HG03064 (cell line): Measurements from ENCODE around the gene SAP30L.

Experiments used
- ATAC-seq: cut with Tn5 transposase; IDR thresholded peaks from one replicate; pipeline ENCODE4 v1.9.1; 2021; ENCODE audit warnings: low read depth; ENCODE audit not compliant: unreplicated experiment

Gene SAP30L

DNA sequence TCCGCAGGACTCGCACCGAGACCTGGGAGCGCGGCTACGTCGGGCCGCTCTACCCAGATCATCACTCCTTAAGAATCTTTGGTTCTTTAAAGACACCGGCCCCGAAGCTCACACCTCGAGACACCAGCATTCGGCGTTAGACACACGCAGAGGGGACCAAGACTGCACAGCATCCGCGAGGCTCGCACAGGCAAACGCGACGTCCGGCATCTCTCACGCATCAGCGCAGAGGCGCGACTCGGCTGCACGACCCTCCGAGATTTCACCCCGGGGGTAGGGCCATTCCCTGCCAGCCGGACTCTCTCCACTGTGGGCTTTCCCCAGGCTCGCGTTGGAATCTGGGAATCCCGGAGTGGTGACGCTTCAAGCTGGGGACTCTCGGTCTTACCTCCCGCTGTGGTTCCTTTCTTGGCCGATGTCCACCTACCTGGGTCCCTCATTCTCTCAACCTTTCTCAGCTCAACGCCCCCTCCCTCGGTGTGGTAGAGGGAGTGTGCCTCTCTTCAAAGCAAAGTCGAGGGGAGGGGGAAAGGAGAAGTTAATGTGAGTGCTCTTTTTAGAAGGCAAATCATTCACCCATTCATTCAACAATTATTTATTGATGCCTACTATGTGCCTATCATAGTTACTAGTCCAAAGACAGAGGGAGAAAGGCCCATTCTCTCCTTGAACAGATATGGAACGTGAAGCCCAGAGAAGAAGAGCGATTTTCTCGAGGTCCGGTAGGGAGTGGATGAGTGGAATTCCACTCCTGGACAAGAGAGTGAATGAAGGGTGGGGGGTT lies 33.6 kb downstream of the SAP30L start:
- no peak for ATAC-seq

GRCh38 chr5:154479944-154480750 lies 34.4 kb downstream of the SAP30L start:
- ATAC-seq = no peak

GRCh38 chr5:154480847-154481246 lies 35.0 kb downstream of the SAP30L start:
- no peak for ATAC-seq

DNA sequence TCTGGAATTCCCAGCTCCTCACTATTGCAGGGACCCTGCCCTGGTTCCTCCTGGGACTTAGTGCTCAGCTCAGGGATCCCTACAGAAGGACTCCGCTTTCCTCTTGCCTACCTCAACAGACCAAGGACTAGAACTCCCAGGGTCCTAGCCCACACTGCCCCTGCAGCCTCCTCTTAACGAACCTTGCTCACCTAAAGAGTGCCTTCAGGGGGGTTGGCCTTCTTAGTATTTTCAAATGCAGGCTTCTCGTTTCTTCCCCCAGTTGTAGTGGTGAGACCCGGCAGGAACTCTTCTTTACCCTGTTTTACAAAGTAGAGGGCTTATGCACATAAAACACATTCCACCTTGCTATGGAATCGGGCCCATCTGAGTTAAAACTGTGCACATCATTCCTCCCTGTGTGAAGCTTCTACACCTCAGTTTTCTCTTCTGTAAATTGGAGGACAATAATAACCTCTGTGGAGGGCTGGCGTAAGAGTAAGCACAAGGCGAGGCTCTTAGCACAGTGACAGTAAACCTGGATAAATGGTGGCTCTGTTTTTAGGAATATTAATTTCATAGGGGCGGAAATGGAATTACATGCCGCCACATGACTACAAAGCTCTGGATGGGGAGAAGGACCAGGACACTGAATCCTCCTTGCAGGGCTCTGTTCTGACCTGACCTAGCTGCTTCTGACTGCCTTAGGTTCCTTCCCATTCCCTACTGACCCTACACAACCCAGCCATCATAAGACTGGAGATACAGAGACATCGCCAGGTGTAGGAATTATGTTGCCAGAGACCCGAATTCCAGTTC lies 36.0 kb downstream of the SAP30L start:
- no peak for ATAC-seq

GRCh38 chr5:154482528-154483449 lies 37.0 kb downstream of the SAP30L start:
- no peak for ATAC-seq

GRCh38 chr5:154483654-154484392 lies 38.0 kb downstream of the SAP30L start:
- no peak for ATAC-seq

- no peak for ATAC-seq
These were observed 38.7 kb downstream of the SAP30L start for GRCh38 chr5:154484393-154485095.

DNA sequence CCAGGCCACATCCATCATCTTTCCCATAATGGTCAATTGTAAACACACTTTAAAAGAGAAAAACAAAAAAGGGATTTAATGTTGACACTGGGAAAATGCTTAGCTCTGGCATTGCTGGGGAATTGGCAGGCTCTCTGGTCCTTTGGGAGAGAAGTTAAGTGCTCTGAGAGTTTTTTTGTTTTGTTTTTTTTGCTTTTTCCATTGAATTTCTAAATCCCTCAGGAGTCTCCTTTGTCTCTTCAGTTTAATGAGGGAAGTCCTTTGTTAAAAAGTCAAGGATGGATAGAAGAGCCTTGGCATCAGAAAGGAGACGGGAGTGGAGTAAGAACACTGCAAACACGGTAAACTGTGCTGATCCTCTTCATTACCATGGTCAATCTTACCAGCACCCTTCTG lies 39.3 kb downstream of the SAP30L start:
- ATAC-seq = no peak

DNA sequence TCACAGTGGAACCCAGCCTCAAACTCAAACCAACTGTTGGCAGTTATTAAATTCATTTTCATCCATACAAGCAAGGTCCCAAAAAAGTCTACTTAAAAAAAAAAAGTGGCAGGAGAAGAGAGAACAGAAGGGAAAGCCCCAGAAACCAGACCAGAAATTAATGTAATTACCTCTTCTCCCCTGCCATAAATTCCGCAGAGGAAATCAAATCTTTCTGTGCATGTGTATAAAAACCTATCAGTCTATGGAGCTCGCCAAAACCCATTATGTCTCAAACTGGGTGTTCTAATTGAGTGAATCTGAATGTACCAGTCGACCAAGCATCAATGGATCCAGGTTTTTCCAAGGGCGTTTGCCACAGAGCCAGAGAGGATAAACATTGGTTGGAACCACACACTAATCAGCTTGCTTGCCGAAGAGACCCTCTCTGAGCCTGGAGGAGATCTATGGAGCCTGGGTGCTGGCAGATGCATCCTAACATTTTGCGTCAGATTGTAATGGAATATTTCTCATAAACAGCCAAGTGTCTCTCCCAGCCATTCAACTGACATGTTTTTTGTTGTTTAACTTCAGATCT lies 40.1 kb downstream of the SAP30L start:
- no peak for ATAC-seq

DNA sequence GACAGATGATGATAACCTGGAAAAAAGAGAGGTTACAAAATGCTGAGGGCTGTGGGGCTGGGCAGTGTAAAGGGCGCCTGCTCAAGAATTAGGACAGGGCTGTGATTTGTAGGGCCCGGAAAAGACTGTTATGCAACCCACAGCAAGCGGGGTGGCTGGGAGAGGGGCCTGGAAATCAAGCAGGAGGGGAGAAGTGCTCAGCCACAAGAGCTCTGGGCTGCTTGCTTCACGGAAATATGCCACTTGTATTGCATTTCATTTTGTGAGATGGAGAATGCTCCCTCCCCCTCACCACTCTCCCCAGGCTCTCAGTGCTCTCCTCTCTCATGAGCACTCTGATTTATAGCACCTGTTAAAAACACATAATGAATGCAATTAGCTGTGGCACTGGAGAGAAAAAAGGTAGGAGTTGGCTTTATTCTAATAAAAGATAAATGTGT lies 40.6 kb downstream of the SAP30L start:
- ATAC-seq = no peak

GRCh38 chr5:154487541-154487940 lies 41.7 kb downstream of the SAP30L start:
- ATAC-seq = peak; percentile 99

GRCh38 chr5:154491941-154492340 lies 46.1 kb downstream of the SAP30L start:
- ATAC-seq = no peak

GRCh38 chr5:154493274-154493673 lies 47.5 kb downstream of the SAP30L start:
- ATAC-seq = no peak

GRCh38 chr5:154494036-154494435 lies 48.2 kb downstream of the SAP30L start:
- ATAC-seq = no peak

DNA sequence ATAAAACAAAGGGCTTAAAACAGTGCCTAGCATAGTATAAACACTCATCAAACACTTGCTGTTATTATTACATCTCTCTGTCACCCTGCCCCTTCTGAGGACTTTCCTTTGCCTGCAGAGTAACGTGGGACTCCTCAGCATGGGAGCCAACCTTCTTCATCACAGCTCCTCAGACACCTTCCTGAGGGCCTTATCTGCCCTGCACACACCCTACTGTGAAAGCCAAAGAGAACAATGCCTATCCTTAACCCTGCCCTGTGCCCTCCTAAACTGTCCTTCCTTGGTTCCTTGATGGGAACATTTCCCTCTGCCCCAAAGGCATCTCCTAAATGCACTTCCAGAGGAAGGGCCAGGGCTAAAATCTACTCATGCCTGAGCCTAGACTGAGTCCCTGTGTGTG lies 52.8 kb downstream of the SAP30L start:
- ATAC-seq = no peak

- no peak for ATAC-seq
These were observed 53.2 kb downstream of the SAP30L start for GRCh38 chr5:154498994-154499393.

GRCh38 chr5:154501566-154501965 lies 55.8 kb downstream of the SAP30L start:
- no peak for ATAC-seq

- ATAC-seq = no peak
These were observed 56.4 kb downstream of the SAP30L start for GRCh38 chr5:154502180-154502579.
